HepG2 (cell line): ENCODE results near the gene ZMYND8. TPM values are rescaled to one million over a fixed set of nuclear protein-coding genes. Genes with fewer than 3 reads are reported as not detected.

Source experiments
- ARID3A ChIP-seq: IDR thresholded peaks from 2 replicates; pipeline ENCODE4 v1.6.1; 2012; ENCODE audit warnings: low read depth, low read length, improper control_type of control experiment
- ARNT ChIP-seq: fragments of 450-650 bp; IDR thresholded peaks from 2 replicates; pipeline ENCODE4 v1.6.1; 2017
- CENPBD1 ChIP-seq: sonication (generic); formaldehyde crosslinking; IDR thresholded peaks from 2 replicates; pipeline ENCODE4 v1.8.0; 2022; ENCODE audit warnings: missing genetic modification reagents, low read depth, mild to moderate bottlenecking, borderline replicate concordance
- E2F5 ChIP-seq: sonication (generic); formaldehyde crosslinking; conservative IDR thresholded peaks from 2 replicates; pipeline ENCODE4 v1.4.0; 2020; ENCODE audit warnings: missing genetic modification reagents
- JDP2 ChIP-seq: sonication (generic); formaldehyde crosslinking; IDR thresholded peaks from 2 replicates; pipeline ENCODE4 v1.8.1; 2022; ENCODE audit warnings: missing genetic modification reagents, borderline replicate concordance
- KLF11 ChIP-seq: IDR thresholded peaks from 2 replicates; pipeline ENCODE4 v1.6.1; 2016; ENCODE audit warnings: missing compliant biosample characterization
- MNT ChIP-seq: fragments of 450-650 bp; IDR thresholded peaks from 2 replicates; pipeline ENCODE4 v1.6.1; 2016
- NPAS2 ChIP-seq: sonication (generic); formaldehyde crosslinking; IDR thresholded peaks from 2 replicates; pipeline ENCODE4 v1.8.0; 2022; ENCODE audit warnings: mild to moderate bottlenecking, missing genetic modification reagents, borderline replicate concordance
- RBM22 ChIP-seq: fragments of 200-400 bp; formaldehyde crosslinking; optimal IDR thresholded peaks from 2 replicates; pipeline ENCODE3; 2017; ENCODE audit warnings: mild to moderate bottlenecking, low read length, moderate library complexity
- SAFB2 ChIP-seq: sonication (generic); formaldehyde crosslinking; IDR thresholded peaks from 2 replicates; pipeline ENCODE4 v1.5.1; 2020; ENCODE audit warnings: missing genetic modification reagents, low read depth, mild to moderate bottlenecking, borderline replicate concordance
- SETDB1 ChIP-seq: sonication (generic); formaldehyde crosslinking; IDR thresholded peaks from 2 replicates; pipeline ENCODE4 v1.5.1; 2020; ENCODE audit warnings: missing genetic modification reagents, mild to moderate bottlenecking, borderline replicate concordance
- SMARCE1 ChIP-seq: fragments of 450-650 bp; IDR thresholded peaks from 2 replicates; pipeline ENCODE4 v1.6.1; 2017; ENCODE audit warnings: borderline replicate concordance
- SNAI1 ChIP-seq: sonication (generic); formaldehyde crosslinking; IDR thresholded peaks from 2 replicates; pipeline ENCODE4 v1.5.0; 2020; ENCODE audit warnings: mild to moderate bottlenecking, missing genetic modification reagents, borderline replicate concordance
- STAT6 ChIP-seq: sonication (generic); formaldehyde crosslinking; IDR thresholded peaks from 2 replicates; pipeline ENCODE4 v1.4.0; 2020; ENCODE audit warnings: missing genetic modification reagents, mild to moderate bottlenecking, borderline replicate concordance
- TAF15 ChIP-seq: fragments of 200-400 bp; formaldehyde crosslinking; IDR thresholded peaks from one replicate; pipeline ENCODE4 v1.6.1; 2018; ENCODE audit warnings: mild to moderate bottlenecking, low read depth, low read length; ENCODE audit not compliant: poor library complexity, severe bottlenecking
- XRCC5 ChIP-seq: fragments of 200-400 bp; formaldehyde crosslinking; optimal IDR thresholded peaks from 2 replicates; pipeline ENCODE3; 2017; ENCODE audit warnings: mild to moderate bottlenecking, low read length
- YEATS2 ChIP-seq: sonication (generic); formaldehyde crosslinking; IDR thresholded peaks from 2 replicates; pipeline ENCODE4 v1.4.0; 2020; ENCODE audit warnings: missing genetic modification reagents, borderline replicate concordance
- ZBTB25 ChIP-seq: IDR thresholded peaks from 2 replicates; pipeline ENCODE4 v1.6.1; 2018; ENCODE audit warnings: missing genetic modification reagents
- ZBTB7A ChIP-seq: sonication (generic); formaldehyde crosslinking; IDR thresholded peaks from 2 replicates; pipeline ENCODE4 v1.8.0; 2022; ENCODE audit warnings: mild to moderate bottlenecking, missing genetic modification reagents
- ZNF160 ChIP-seq: sonication (generic); formaldehyde crosslinking; IDR thresholded peaks from 2 replicates; pipeline ENCODE4 v1.8.0; 2022; ENCODE audit warnings: mild to moderate bottlenecking, inconsistent platforms, missing genetic modification reagents
- ZNF616 ChIP-seq: sonication (generic); formaldehyde crosslinking; IDR thresholded peaks from 2 replicates; pipeline ENCODE4 v1.5.0; 2020; ENCODE audit warnings: low read depth, mild to moderate bottlenecking, missing genetic modification reagents
- polyA plus RNA-seq, 8 experiments: library from polyadenylated mRNA; depleted of rRNA in 3 of 8; stranded (reverse) in 7 of 8; unstranded in 1 of 8; fragments of >200 nt; fragmentation: Illumina TruSeq in 4 of 8; extraction: Trizol in 4 of 8; gene quantifications; 2 replicates each; pipeline versions ENCODE4 v1.2.1 to v1.2.3, GENCODE V29; 2011 to 2016; ENCODE audit warnings: low read depth in 4 of 8, missing spikeins in 1 of 8, mixed read lengths in 1 of 8; ENCODE audit not compliant: insufficient read depth in 1 of 8
- total RNA-seq, 5 experiments: library from RNA; depleted of rRNA; stranded (reverse); fragments of >200 nt; fragmentation: Illumina TruSeq; extraction: Trizol; gene quantifications; 2 replicates each; pipeline ENCODE4 v1.2.3, GENCODE V29; 2016; ENCODE audit warnings: low read depth in 1 of 5

The ZMYND8 gene
- total and polyA plus RNA-seq, 2 of the 13 experiments (the other 11 are each of a cell fraction or from before 2014, with no cell fraction given), result 53.9 to 84.7 TPM

- TF ChIP-seq ZBTB25 (CRISPR knock-in tag) (no peak), TAF15 (no peak), SAFB2 (CRISPR knock-in tag) (no peak), RBM22 (peak; percentile 97), CENPBD1 (no peak), ARID3A (no peak), SNAI1 (CRISPR knock-in tag) (no peak), ZNF160 (CRISPR knock-in tag) (no peak), STAT6 (CRISPR knock-in tag) (peak; percentile 45; the same call in 1 of the 2 replicates), YEATS2 (CRISPR knock-in tag) (no peak), ZBTB7A (CRISPR knock-in tag) (no peak), SMARCE1 (no peak), JDP2 (CRISPR knock-in tag) (no peak), KLF11 (CRISPR knock-in tag) (no peak), ZNF616 (CRISPR knock-in tag) (no peak), SETDB1 (CRISPR knock-in tag) (no peak), ARNT (no peak), MNT (no peak), E2F5 (CRISPR knock-in tag) (no peak), XRCC5 (peak; percentile 46), NPAS2 (CRISPR knock-in tag) (no peak)
These were observed 20.3 kb downstream of the ZMYND8 start (continued) for GRCh38 chr20:47336129-47336754.
